ENCODE measurements around the gene GRAMD2B.

The GRAMD2B gene

DNA sequence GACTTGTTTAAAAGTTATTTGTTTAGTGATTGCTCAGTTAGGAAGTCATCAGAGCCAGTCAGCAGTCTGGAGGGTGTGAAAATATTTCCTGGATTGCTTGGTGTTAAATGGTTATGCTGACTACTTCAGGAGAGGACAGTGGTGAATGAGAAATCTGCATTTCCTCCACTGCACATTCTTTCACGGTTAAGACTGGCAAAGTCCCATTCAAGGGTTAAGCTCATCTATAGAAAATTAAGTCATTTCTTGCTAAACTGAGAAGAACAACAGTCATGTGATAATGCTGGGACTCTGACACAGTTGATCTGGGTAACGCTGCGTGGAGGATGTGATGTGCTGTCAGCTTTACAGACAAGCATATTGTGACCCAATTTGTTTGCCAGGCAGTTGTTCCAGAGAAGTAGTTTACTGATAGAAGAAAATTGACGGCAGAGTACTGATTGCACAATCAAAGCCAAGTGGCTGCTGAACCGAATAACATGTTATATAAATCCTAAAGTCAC lies 80.4 kb downstream of the GRAMD2B start:
- no peak overlapping the region for H3K4me3 ChIP-seq (ENCODE audit: low read length in 2 of 2)
- no peaks in the 10 kb centered on the region for H3K27me3 ChIP-seq (ENCODE audit: control insufficient read depth in 2 of 2, insufficient read depth in 2 of 2, low read length in 2 of 2)
- peak overlapping the region in 1 of 2 donors; percentile 8 for H3K9ac ChIP-seq (ENCODE audit: low read depth in 1 of 2, low read length in 2 of 2)
- H3K4me1 ChIP-seq (ENCODE audit: control insufficient read depth in 2 of 2, insufficient read depth in 2 of 2, low read length in 2 of 2), result no peaks in the 10 kb centered on the region
- H3K36me3 ChIP-seq (ENCODE audit: control insufficient read depth in 2 of 2, insufficient read depth in 2 of 2, low read length in 2 of 2), result no peaks in the 10 kb centered on the region
- H3K9me3 ChIP-seq (ENCODE audit: control insufficient read depth in 2 of 2, low read length in 2 of 2), result no peaks in the 10 kb centered on the region
- H3K27ac ChIP-seq (ENCODE audit: low read depth in 2 of 2, low read length in 2 of 2), result peak overlapping the region in 1 of 2 donors; percentile 35

DNA sequence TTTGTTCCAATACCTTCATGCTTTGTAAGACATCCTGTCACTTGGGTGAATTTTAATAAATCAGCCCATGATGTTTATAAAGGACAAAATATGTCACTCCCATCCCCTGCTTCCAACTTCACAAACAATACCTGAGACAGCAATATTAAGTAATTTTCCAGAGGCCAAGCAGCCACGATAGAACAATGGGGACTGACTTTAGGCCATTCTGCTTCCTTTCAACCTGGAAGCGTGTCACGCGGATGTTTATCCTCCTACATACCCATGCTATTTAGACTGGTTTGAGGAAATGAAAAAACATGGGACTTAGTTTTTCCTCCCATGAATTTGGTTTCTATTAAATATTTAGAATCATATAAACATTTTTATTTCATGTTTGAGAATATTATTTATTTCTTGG lies 82.9 kb downstream of the GRAMD2B start:
- H3K36me3 ChIP-seq (ENCODE audit: control insufficient read depth in 2 of 2, insufficient read depth in 2 of 2, low read length in 2 of 2), result no peaks in the 10 kb centered on the region
- H3K27ac ChIP-seq (ENCODE audit: low read depth in 2 of 2, low read length in 2 of 2), result no peak overlapping the region
- no peak overlapping the region for H3K9ac ChIP-seq (ENCODE audit: low read depth in 1 of 2, low read length in 2 of 2)
- no peaks in the 10 kb centered on the region for H3K9me3 ChIP-seq (ENCODE audit: control insufficient read depth in 2 of 2, low read length in 2 of 2)
- peaks cover 0 to 3% of the 10 kb centered on the region in 2 donors for H3K4me1 ChIP-seq (ENCODE audit: control insufficient read depth in 2 of 2, insufficient read depth in 2 of 2, low read length in 2 of 2)
- no peaks in the 10 kb centered on the region for H3K27me3 ChIP-seq (ENCODE audit: control insufficient read depth in 2 of 2, insufficient read depth in 2 of 2, low read length in 2 of 2)
- no peak overlapping the region for H3K4me3 ChIP-seq (ENCODE audit: low read length in 2 of 2)

DNA sequence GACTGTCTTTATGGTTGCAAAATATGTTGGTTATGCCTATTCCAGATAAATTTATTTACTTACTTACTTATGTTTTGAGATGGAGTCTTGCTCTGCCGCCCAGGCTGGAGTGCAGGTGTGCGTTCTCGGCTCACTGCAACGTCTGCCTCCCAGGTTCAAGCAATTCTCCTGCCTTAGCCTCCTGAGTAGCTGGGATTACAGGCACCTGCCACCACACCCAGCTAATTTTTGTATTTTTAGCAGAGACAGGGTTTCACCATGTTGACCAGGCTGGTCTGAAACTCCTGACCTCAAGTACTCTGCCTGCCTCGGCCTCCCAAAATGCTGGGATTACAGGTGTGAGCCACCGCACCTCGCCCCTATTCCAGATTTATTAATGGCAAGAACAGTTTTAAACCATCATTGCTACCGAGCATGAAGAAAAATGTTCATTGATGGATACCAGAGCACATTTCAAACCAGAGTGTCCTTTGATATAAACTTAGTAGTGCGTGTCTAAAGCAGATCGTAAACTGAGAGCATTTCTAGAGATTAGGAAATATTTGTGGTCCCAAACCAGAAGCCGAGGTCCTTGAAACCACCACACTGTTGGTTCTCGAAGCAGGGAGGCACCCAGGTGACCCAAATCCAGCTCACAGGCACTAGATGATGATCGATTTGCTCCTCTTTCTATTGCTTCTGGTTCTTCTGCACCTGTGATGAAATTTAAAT lies 85.2 kb downstream of the GRAMD2B start:
- Histone ChIP-seq H3K9ac (ENCODE audit: low read depth in 1 of 2, low read length in 2 of 2) (no peak overlapping the region), H3K36me3 (ENCODE audit: control insufficient read depth in 2 of 2, insufficient read depth in 2 of 2, low read length in 2 of 2) (no peaks in the 10 kb centered on the region), H3K4me3 (ENCODE audit: low read length in 2 of 2) (no peak overlapping the region), H3K27ac (ENCODE audit: low read depth in 2 of 2, low read length in 2 of 2) (peak overlapping the region; percentile 13 to 50), H3K9me3 (ENCODE audit: control insufficient read depth in 2 of 2, low read length in 2 of 2) (no peaks in the 10 kb centered on the region), H3K27me3 (ENCODE audit: control insufficient read depth in 2 of 2, insufficient read depth in 2 of 2, low read length in 2 of 2) (no peaks in the 10 kb centered on the region), H3K4me1 (ENCODE audit: control insufficient read depth in 2 of 2, insufficient read depth in 2 of 2, low read length in 2 of 2) (peaks cover 0 to 3% of the 10 kb centered on the region in 2 donors)

DNA sequence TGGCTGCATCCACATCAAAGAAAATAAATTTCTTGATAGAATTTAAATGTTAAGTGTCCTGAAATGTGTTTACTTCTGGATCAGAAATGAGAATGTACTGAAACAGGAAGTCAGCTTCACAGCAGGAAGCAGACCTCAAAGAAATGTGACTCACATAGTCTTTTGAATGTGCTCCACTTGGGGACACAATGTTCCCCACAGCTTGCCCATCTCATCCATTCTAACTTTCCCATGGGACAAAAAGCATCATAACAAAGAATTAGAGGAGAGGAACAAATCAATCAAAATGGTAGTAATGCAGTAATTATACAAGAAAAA lies 85.7 kb downstream of the GRAMD2B start:
- no peak overlapping the region for H3K4me3 ChIP-seq (ENCODE audit: low read length in 2 of 2)
- no peak overlapping the region for H3K9ac ChIP-seq (ENCODE audit: low read depth in 1 of 2, low read length in 2 of 2)
- H3K27me3 ChIP-seq (ENCODE audit: control insufficient read depth in 2 of 2, insufficient read depth in 2 of 2, low read length in 2 of 2), result no peaks in the 10 kb centered on the region
- peak overlapping the region; percentile 13 to 50 for H3K27ac ChIP-seq (ENCODE audit: low read depth in 2 of 2, low read length in 2 of 2)
- no peaks in the 10 kb centered on the region for H3K36me3 ChIP-seq (ENCODE audit: control insufficient read depth in 2 of 2, insufficient read depth in 2 of 2, low read length in 2 of 2)
- H3K9me3 ChIP-seq (ENCODE audit: control insufficient read depth in 2 of 2, low read length in 2 of 2), result no peaks in the 10 kb centered on the region
- peaks cover 0 to 3% of the 10 kb centered on the region in 2 donors for H3K4me1 ChIP-seq (ENCODE audit: control insufficient read depth in 2 of 2, insufficient read depth in 2 of 2, low read length in 2 of 2)

DNA sequence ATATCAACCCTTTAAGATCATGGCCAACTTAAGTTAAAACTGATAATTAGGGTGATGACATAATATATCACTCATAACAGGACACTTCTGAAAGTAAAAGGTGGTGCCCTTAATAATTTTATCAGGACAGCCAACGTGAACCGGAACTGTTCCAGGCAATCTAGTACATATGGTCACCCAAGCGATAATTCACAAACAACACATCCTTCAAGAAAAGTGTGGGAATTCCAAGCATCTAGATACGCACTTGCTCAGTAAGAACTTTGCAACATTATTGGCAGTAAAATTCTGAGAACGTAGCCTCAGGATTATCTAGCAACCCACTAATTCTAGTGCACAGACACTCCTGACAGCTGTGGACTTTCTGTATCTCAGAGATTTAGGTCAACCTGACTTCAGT lies 86.1 kb downstream of the GRAMD2B start:
- peak overlapping the region; percentile 0 to 20 for H3K27ac ChIP-seq (ENCODE audit: low read depth in 2 of 2, low read length in 2 of 2)
- no peaks in the 10 kb centered on the region for H3K36me3 ChIP-seq (ENCODE audit: control insufficient read depth in 2 of 2, insufficient read depth in 2 of 2, low read length in 2 of 2)
- H3K9me3 ChIP-seq (ENCODE audit: control insufficient read depth in 2 of 2, low read length in 2 of 2), result no peaks in the 10 kb centered on the region
- no peak overlapping the region for H3K4me3 ChIP-seq (ENCODE audit: low read length in 2 of 2)
- no peak overlapping the region for H3K9ac ChIP-seq (ENCODE audit: low read depth in 1 of 2, low read length in 2 of 2)
- H3K27me3 ChIP-seq (ENCODE audit: control insufficient read depth in 2 of 2, insufficient read depth in 2 of 2, low read length in 2 of 2), result no peaks in the 10 kb centered on the region
- H3K4me1 ChIP-seq (ENCODE audit: control insufficient read depth in 2 of 2, insufficient read depth in 2 of 2, low read length in 2 of 2), result peaks cover 0 to 3% of the 10 kb centered on the region in 2 donors

DNA sequence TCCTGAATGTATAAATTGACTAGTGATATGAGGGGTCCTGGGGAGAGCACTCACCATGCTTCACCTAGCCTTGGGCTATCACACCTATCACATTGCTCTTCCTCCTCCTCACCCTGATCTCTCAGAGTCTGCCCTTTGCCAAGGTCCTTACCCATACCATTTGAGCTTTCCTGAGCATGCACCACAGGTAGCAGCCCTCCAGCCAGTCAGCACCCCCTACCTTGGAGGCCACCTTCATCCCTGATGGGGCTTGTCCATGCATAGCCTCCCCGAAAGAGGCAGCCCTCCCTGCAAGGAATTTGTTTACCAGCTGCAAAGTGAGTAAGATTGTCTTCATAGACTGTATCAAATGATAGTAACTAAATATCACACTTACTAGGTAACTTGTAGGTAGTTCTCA lies 88.8 kb downstream of the GRAMD2B start:
- peaks cover 0 to 3% of the 10 kb centered on the region in 2 donors for H3K4me1 ChIP-seq (ENCODE audit: control insufficient read depth in 2 of 2, insufficient read depth in 2 of 2, low read length in 2 of 2)
- H3K4me3 ChIP-seq (ENCODE audit: low read length in 2 of 2), result no peak overlapping the region
- no peaks in the 10 kb centered on the region for H3K36me3 ChIP-seq (ENCODE audit: control insufficient read depth in 2 of 2, insufficient read depth in 2 of 2, low read length in 2 of 2)
- H3K27ac ChIP-seq (ENCODE audit: low read depth in 2 of 2, low read length in 2 of 2), result no peak overlapping the region
- H3K27me3 ChIP-seq (ENCODE audit: control insufficient read depth in 2 of 2, insufficient read depth in 2 of 2, low read length in 2 of 2), result no peaks in the 10 kb centered on the region
- H3K9me3 ChIP-seq (ENCODE audit: control insufficient read depth in 2 of 2, low read length in 2 of 2), result no peaks in the 10 kb centered on the region
- no peak overlapping the region for H3K9ac ChIP-seq (ENCODE audit: low read depth in 1 of 2, low read length in 2 of 2)

DNA sequence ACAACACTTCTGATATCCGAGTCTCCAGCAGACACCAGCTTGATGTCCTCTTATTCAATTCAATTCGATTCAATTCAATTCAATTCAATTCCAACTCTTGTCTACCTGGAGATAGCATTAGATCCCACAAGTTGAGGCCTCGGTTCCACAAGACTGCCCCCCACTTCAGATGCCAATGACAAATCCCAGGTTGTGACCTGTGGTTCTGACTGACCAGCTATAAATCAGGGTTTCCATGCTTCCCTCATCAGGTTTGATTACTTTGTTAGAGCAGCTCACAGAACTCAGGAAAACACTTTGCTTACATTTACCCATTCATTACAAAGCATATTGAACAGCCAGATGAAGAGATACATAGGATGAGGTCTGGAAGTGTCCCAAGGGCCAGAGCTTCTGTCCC lies 89.2 kb downstream of the GRAMD2B start:
- H3K27ac ChIP-seq (ENCODE audit: low read depth in 2 of 2, low read length in 2 of 2), result no peak overlapping the region
- H3K36me3 ChIP-seq (ENCODE audit: control insufficient read depth in 2 of 2, insufficient read depth in 2 of 2, low read length in 2 of 2), result no peaks in the 10 kb centered on the region
- H3K27me3 ChIP-seq (ENCODE audit: control insufficient read depth in 2 of 2, insufficient read depth in 2 of 2, low read length in 2 of 2), result no peaks in the 10 kb centered on the region
- no peak overlapping the region for H3K4me3 ChIP-seq (ENCODE audit: low read length in 2 of 2)
- no peaks in the 10 kb centered on the region for H3K9me3 ChIP-seq (ENCODE audit: control insufficient read depth in 2 of 2, low read length in 2 of 2)
- H3K4me1 ChIP-seq (ENCODE audit: control insufficient read depth in 2 of 2, insufficient read depth in 2 of 2, low read length in 2 of 2), result peaks cover 0 to 3% of the 10 kb centered on the region in 2 donors
- H3K9ac ChIP-seq (ENCODE audit: low read depth in 1 of 2, low read length in 2 of 2), result no peak overlapping the region

DNA sequence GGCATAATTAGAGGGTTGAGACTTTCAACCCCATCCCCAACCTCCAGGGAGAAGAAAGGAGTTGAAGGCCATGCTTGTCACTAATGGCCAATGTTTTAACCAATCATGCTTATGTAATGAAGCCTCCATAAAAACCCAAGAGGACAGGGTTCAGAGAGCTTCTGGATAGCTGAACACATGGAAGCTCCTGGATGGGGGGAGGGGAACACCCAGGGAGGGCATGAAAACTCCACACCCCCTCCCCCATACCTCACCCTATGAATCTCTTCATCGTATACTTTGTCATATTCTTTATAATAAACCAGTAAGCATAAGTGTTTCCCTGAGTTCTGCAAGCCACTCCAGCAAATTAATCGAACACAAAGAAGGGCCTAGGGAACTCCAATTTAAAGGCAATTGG lies 90.1 kb downstream of the GRAMD2B start:
- Histone ChIP-seq H3K4me3 (ENCODE audit: low read length in 2 of 2) (no peak overlapping the region), H3K9ac (ENCODE audit: low read depth in 1 of 2, low read length in 2 of 2) (no peak overlapping the region), H3K27ac (ENCODE audit: low read depth in 2 of 2, low read length in 2 of 2) (peak overlapping the region in 1 of 2 donors; percentile 29), H3K36me3 (ENCODE audit: control insufficient read depth in 2 of 2, insufficient read depth in 2 of 2, low read length in 2 of 2) (no peaks in the 10 kb centered on the region), H3K27me3 (ENCODE audit: control insufficient read depth in 2 of 2, insufficient read depth in 2 of 2, low read length in 2 of 2) (no peaks in the 10 kb centered on the region), H3K9me3 (ENCODE audit: control insufficient read depth in 2 of 2, low read length in 2 of 2) (no peaks in the 10 kb centered on the region), H3K4me1 (ENCODE audit: control insufficient read depth in 2 of 2, insufficient read depth in 2 of 2, low read length in 2 of 2) (peaks cover 0 to 3% of the 10 kb centered on the region in 2 donors)

DNA sequence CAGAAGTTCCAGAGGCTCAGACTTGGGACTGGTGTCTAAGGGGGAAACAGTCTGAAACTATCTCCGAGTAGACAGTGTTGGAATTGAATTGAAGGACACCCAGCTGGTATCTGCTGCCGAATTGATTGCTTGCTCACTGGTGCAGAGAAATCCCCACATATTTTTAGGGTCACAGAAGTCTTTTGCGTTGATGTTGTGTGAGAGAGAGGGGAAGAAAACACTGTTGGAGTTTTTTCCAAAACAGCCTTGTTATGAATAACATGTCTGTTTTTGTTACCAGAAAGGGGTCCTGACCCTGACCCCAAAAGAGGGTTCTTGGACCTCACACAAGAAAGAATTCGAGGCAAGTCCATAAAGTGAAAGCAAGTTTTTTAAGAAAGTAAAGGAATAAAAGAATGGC lies 90.5 kb downstream of the GRAMD2B start:
- H3K27me3 ChIP-seq (ENCODE audit: control insufficient read depth in 2 of 2, insufficient read depth in 2 of 2, low read length in 2 of 2), result no peaks in the 10 kb centered on the region
- H3K27ac ChIP-seq (ENCODE audit: low read depth in 2 of 2, low read length in 2 of 2), result peak overlapping the region; percentile 3 to 29
- peaks cover 0 to 3% of the 10 kb centered on the region in 2 donors for H3K4me1 ChIP-seq (ENCODE audit: control insufficient read depth in 2 of 2, insufficient read depth in 2 of 2, low read length in 2 of 2)
- no peaks in the 10 kb centered on the region for H3K9me3 ChIP-seq (ENCODE audit: control insufficient read depth in 2 of 2, low read length in 2 of 2)
- no peak overlapping the region for H3K9ac ChIP-seq (ENCODE audit: low read depth in 1 of 2, low read length in 2 of 2)
- H3K4me3 ChIP-seq (ENCODE audit: low read length in 2 of 2), result no peak overlapping the region
- no peaks in the 10 kb centered on the region for H3K36me3 ChIP-seq (ENCODE audit: control insufficient read depth in 2 of 2, insufficient read depth in 2 of 2, low read length in 2 of 2)

DNA sequence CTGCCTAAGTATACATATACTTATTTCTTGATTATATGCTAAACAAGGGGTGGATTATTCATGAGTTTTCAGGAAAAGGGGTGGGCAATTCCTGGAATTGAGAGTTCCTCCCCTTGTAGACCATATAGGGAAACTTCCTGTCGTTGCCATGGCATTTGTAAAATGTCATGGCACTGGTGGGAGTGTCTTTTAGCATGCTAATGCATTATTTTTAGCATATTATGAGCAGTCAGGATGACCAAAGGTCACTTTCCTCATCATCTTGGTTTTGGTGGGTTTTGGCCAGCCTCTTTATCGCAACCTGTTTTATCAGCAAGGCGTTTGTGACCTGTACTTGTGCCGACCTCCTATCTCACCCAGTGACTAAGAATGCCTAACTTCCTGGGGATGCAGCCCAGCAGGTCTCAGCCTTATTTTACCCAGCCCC lies 90.9 kb downstream of the GRAMD2B start:
- Histone ChIP-seq H3K4me3 (ENCODE audit: low read length in 2 of 2) (no peak overlapping the region), H3K27ac (ENCODE audit: low read depth in 2 of 2, low read length in 2 of 2) (peak overlapping the region; percentile 3 to 10), H3K4me1 (ENCODE audit: control insufficient read depth in 2 of 2, insufficient read depth in 2 of 2, low read length in 2 of 2) (peaks cover 0 to 3% of the 10 kb centered on the region in 2 donors)

More for the DNA sequence above, 90.9 kb downstream of the GRAMD2B start:
- Histone ChIP-seq H3K9me3 (ENCODE audit: control insufficient read depth in 2 of 2, low read length in 2 of 2) (no peaks in the 10 kb centered on the region), H3K36me3 (ENCODE audit: control insufficient read depth in 2 of 2, insufficient read depth in 2 of 2, low read length in 2 of 2) (no peaks in the 10 kb centered on the region), H3K9ac (ENCODE audit: low read depth in 1 of 2, low read length in 2 of 2) (no peak overlapping the region), H3K27me3 (ENCODE audit: control insufficient read depth in 2 of 2, insufficient read depth in 2 of 2, low read length in 2 of 2) (no peaks in the 10 kb centered on the region)
